Right lobe of liver (tissue), 6 donors: Measurements from ENCODE around the gene AKR1B15. TPM values are rescaled to one million over a fixed set of nuclear protein-coding genes. Genes with fewer than 3 reads are reported as not detected.
"Not testable (repeated sequence)": the region's sequence is repeated elsewhere in the genome, so short reads cannot be mapped to it uniquely, and the experiment has no call there.

ENCODE experiments used
- ATAC-seq, 4 donors: fragments of 200-7000 bp; cut with Tn5 transposase; one replicate each; pipeline ENCODE4 v1.9.1; 2020; ENCODE audit warnings: mild to moderate bottlenecking in 4 of 4, moderate library complexity in 4 of 4
- DNase-seq, 3 donors: peaks; one replicate each; pipeline ENCODE4 v3.0.0-alpha.2; 2020
- H3K27ac ChIP-seq, 3 donors: fragments of 200-600 bp; one replicate each; pipeline ENCODE4 v1.8.0; 2022
- H3K27me3 ChIP-seq, 2 donors: fragments of 200-600 bp; one replicate each; pipeline ENCODE4 v1.8.0; 2022
- H3K36me3 ChIP-seq, 4 donors: fragments of 200-600 bp; sonication (generic) in 1 of 4; one replicate each; pipeline versions ENCODE4 v1.5.1 to v1.8.0; 2017 to 2022; ENCODE audit warnings: control low read depth in 1 of 4
- H3K4me1 ChIP-seq, 4 donors: fragments of 200-600 bp; sonication (generic) in 1 of 4; one replicate each; pipeline versions ENCODE4 v1.5.1 to v1.8.0; 2017 to 2022; ENCODE audit warnings: control low read depth in 1 of 4
- H3K4me3 ChIP-seq, 3 donors: fragments of 200-600 bp; one replicate each; pipeline ENCODE4 v1.8.0; 2022
- H3K9me3 ChIP-seq, 4 donors: fragments of 200-600 bp; sonication (generic) in 1 of 4; one replicate each; pipeline versions ENCODE4 v1.5.1 to v1.8.0; 2017 to 2022; ENCODE audit warnings: control low read depth in 1 of 4
- CTCF ChIP-seq, 4 donors: fragments of 200-600 bp in 3 of 4; fragments of 450-650 bp in 1 of 4; IDR thresholded peaks; one replicate each; pipeline versions ENCODE4 v1.5.1 to v1.8.0; 2016 to 2022; ENCODE audit warnings: antibody characterized with exemption in 4 of 4, mild to moderate bottlenecking in 2 of 4
- POLR2A ChIP-seq: fragments of 450-650 bp; IDR thresholded peaks from one replicate; pipeline ENCODE4 v1.6.1; 2017; ENCODE audit warnings: antibody characterized with exemption, mild to moderate bottlenecking
- WGBS: methylation state at CpG from one replicate; pipeline ENCODE4 v1.1.6; 2018; ENCODE audit warnings: low coverage, low lambda C conversion rate; ENCODE audit not compliant: insufficient coverage; ENCODE audit errors: missing lambda C conversion rate; 5-methylcytosine and 5-hydroxymethylcytosine counted together
- intact Hi-C, 2 donors: fragments of 100-400 bp; cut with DNase I; formaldehyde crosslinking; loops; one replicate each; pipeline versions ENCODE4 v1.11.2 to v1.14.1; 2022
- total RNA-seq, 6 experiments: library from RNA; depleted of rRNA in 2 of 6; stranded (reverse); fragments of >200 nt in 2 of 6; fragmentation: NEBNext Ultra II Directional in 3 of 6; extraction: Animal tissue kit (Norgen Biotek cat#: 25700) in 3 of 6; gene quantifications; one replicate each; pipeline versions ENCODE4 v1.1.0 to v1.2.4, GENCODE V29; 2016 to 2023
- donor health status: DM: no; HTN: yes; CAD: no.
- donor health status: DM: no; HTN: no; CAD: no.
- donor health status: DM: no; HTN: no; CAD: no.
- donor health status: DM: no; HTN: yes; CAD: no.
- donor health status: DM: no; HTN: yes; CAD: no.

AKR1B15 gene
- total RNA-seq, 6 experiments from 2014 or later: 1.8 to 40.4 (median 2.4) TPM; not detected in 2

- Histone ChIP-seq H3K27me3 (no peaks in the 10 kb centered on the region), H3K4me1 (peaks cover 0 to 16% (median 1%) of the 10 kb centered on the region in 4 donors), H3K4me3 (no peak overlapping the region), H3K9me3 (no peaks in the 10 kb centered on the region), H3K27ac (peak overlapping the region in 1 of 3 donors; percentile 60), H3K36me3 (no peaks in the 10 kb centered on the region)
- TF ChIP-seq POLR2A: no peak
- TF ChIP-seq CTCF (IDR thresholded peaks at IDR 0.05): no peak
- ATAC-seq (peak in 1 of 4 donors; percentile 42), DNase-seq (no peak)
- intact Hi-C loops: no loop called here
- 86% methylated on average over 5 of the region's 6 CpGs for WGBS
These were observed 13.2 kb downstream of the AKR1B15 start for GRCh38 chr7:134562136-134562535.

DNA sequence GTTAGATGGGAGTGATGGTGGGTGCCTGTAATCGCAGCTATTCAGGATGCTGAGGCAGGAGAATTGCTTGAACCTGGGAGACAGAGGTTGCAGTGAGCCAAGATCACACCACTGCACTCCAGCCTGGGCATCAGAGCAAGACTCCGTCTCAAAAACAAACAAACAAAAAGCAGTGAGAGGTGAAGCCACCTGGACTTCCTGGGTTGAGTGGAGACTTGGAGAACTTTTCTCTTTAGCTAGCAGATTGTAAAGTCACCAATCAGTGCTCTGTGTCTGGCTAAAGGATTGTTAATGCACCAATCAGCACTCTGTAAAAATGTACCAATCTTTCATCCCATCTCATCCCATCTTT lies 14.5 kb downstream of the AKR1B15 start:
- Histone ChIP-seq H3K27ac (peak overlapping the region in 1 of 3 donors; percentile 60), H3K4me1 (peaks cover 0 to 16% (median 1%) of the 10 kb centered on the region in 4 donors)
- H3K27me3 ChIP-seq, intact Hi-C loops, H3K9me3 ChIP-seq, H3K36me3 ChIP-seq, H3K4me3 ChIP-seq, DNase-seq: not testable (repeated sequence)
- WGBS: 48% methylated on average over 2 of the region's 2 CpGs
- peak in 2 of 4 donors; percentile 12 to 50 for ATAC-seq

DNA sequence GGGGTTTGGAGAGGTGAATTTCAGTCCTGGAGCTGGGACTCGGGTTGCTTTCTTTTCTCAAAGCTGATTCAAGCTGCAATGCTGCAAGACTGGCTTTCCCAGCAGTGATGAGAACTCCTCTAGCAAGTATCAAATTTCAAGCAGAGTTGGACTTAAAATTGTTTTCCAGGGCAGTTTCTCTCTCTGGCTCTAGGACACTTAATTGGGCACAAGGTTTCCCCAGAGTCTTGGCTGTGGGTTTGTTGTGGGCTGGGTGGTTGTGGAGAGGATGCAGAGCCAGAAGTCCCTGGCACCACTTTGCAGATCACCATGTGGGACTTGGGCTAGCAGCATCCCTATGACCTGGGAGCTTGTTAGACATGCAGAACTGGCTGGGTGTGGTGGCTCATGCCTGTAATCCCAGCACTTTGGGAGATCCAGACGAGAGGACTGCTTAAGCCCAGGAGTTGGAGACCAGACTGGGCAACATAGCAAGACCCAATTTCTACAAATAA lies 16.8 kb downstream of the AKR1B15 start:
- no peak overlapping the region for H3K27ac ChIP-seq
- no peak for ATAC-seq
- H3K4me1 ChIP-seq: peaks cover 0 to 16% (median 1%) of the 10 kb centered on the region in 4 donors
- intact Hi-C loops: no loop called here
- no peak for TF ChIP-seq POLR2A
- TF ChIP-seq CTCF (IDR thresholded peaks at IDR 0.05): no peak
- no peaks in the 10 kb centered on the region for H3K9me3 ChIP-seq
- no peaks in the 10 kb centered on the region for H3K36me3 ChIP-seq
- H3K4me3 ChIP-seq: no peak overlapping the region
- H3K27me3 ChIP-seq: no peaks in the 10 kb centered on the region
- WGBS: 56% methylated on average over 2 of the region's 2 CpGs
- DNase-seq: no peak

DNA sequence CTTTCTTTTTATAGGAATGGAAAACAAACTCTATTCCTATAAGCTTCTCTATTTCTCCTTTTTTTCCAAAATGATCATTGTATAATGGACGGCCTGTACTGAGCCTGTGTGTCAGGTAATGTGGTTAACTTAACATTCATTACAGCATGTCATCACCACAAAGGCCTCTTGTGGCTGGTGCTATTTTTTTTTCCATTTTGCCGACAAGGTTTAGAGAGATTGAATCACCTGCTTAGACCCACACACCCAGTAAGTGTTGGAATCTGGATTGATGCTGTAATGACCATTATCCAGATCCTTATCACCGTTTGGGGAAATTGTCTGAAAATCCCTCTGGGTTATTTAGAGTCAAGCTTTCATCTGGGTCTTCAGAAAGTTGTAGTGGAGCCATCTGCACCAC lies 18.5 kb downstream of the AKR1B15 start:
- intact Hi-C loops: no loop called here
- no peak overlapping the region for H3K4me3 ChIP-seq
- H3K36me3 ChIP-seq: no peaks in the 10 kb centered on the region
- no peak for TF ChIP-seq POLR2A
- no peak for TF ChIP-seq CTCF (IDR thresholded peaks at IDR 0.05)
- WGBS: 50% methylated on average over 3 of the region's 3 CpGs
- DNase-seq: no peak
- no peak overlapping the region for H3K27ac ChIP-seq
- H3K4me1 ChIP-seq: peaks cover 0 to 13% (median 1%) of the 10 kb centered on the region in 4 donors
- no peak for ATAC-seq
- H3K27me3 ChIP-seq: no peaks in the 10 kb centered on the region
- no peaks in the 10 kb centered on the region for H3K9me3 ChIP-seq

- DNase-seq, H3K36me3 ChIP-seq, H3K9me3 ChIP-seq, H3K27ac ChIP-seq, H3K27me3 ChIP-seq, H3K4me3 ChIP-seq, H3K4me1 ChIP-seq, ATAC-seq, intact Hi-C loops: not testable (repeated sequence)
- WGBS: 80% methylated on average over 7 of the region's 9 CpGs
These were observed 21.1 kb downstream of the AKR1B15 start for GRCh38 chr7:134569962-134570361.

DNA sequence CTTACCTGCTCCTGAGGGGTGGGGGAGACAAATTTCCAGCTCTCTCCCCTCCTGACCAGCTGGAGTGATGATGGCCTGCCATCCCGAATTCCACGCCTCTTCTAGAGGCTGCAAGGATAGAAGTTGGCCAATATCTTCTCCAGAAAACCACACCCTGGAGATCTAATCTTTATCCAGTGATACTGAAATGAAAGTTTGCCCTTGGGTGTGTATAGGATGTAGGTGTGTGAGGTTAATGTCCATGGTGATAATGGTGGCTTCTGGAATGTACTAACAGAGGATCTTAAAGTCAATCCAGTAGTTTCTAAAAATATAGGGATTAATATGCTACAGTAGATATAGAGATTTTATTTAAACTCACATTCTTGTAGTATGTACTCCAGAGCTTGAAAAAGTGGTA lies 22.2 kb downstream of the AKR1B15 start:
- no peaks in the 10 kb centered on the region for H3K36me3 ChIP-seq
- intact Hi-C loops: no loop called here
- no peaks in the 10 kb centered on the region for H3K27me3 ChIP-seq
- H3K4me1 ChIP-seq: no peaks in the 10 kb centered on the region
- no peak overlapping the region for H3K4me3 ChIP-seq
- TF ChIP-seq CTCF (IDR thresholded peaks at IDR 0.05) (no peak), POLR2A (no peak)
- H3K9me3 ChIP-seq: no peaks in the 10 kb centered on the region
- no peak overlapping the region for H3K27ac ChIP-seq
- ATAC-seq (no peak), DNase-seq (no peak)
- 81% methylated on average over 2 of the region's 2 CpGs for WGBS
